Measurements from ENCODE around the gene TSHB.

DNA sequence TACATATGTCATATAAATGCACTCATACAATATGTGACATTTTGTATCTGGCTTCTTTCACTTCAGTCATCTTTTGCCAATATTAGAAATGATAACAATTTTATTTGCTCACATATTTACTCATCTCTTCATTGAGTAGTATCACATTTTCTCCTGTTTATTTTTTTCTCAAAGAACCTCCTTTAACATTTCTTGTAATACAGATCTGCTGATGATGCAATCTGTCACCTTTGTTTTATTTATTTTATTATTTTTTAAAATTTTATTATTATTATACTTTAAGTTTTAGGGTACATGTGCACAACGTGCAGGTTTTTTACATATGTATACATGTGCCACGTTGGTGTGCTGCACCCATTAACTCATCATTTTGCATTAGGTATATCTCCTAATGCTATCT is 15.8 kb upstream of the TSHB start:
- TF ChIP-seq, protein P1, sequence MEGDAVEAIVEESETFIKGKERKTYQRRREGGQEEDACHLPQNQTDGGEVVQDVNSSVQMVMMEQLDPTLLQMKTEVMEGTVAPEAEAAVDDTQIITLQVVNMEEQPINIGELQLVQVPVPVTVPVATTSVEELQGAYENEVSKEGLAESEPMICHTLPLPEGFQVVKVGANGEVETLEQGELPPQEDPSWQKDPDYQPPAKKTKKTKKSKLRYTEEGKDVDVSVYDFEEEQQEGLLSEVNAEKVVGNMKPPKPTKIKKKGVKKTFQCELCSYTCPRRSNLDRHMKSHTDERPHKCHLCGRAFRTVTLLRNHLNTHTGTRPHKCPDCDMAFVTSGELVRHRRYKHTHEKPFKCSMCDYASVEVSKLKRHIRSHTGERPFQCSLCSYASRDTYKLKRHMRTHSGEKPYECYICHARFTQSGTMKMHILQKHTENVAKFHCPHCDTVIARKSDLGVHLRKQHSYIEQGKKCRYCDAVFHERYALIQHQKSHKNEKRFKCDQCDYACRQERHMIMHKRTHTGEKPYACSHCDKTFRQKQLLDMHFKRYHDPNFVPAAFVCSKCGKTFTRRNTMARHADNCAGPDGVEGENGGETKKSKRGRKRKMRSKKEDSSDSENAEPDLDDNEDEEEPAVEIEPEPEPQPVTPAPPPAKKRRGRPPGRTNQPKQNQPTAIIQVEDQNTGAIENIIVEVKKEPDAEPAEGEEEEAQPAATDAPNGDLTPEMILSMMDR (IDR thresholded peaks at IDR 0.05): no peak
- no peak for TF ChIP-seq POLR2A (IDR thresholded peaks at IDR 0.05)
